HG02678 (cell line): ENCODE data around the gene HDAC9.
"Not testable (repeated sequence)": the region's sequence is repeated elsewhere in the genome, so short reads cannot be mapped to it uniquely, and the experiment has no call there.

ENCODE experiments used
- ATAC-seq: cut with Tn5 transposase; IDR thresholded peaks from one replicate; pipeline ENCODE4 v1.9.1; 2021; ENCODE audit warnings: mild to moderate bottlenecking, moderate library complexity; ENCODE audit not compliant: unreplicated experiment

Gene HDAC9

DNA sequence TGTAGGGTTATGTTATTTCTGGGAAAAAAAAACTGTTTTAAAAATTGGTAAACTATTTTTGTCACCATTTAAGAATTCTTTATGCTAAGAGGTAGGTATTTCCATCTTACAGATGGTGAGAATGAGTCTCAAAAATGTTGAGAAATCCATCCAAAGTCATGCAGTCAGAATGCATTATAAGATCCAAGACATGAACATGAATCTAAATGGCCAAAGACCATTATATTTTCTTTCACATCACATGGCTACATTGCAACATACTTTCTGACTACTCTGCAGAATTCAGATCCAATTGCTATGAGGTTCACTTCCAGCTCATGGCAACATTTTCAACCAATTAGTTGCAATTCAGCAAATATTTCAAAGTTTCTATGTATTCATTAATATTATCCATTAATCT is 440.7 kb downstream of the HDAC9 start:
- no peak for ATAC-seq

- no peak for ATAC-seq
These were observed 444.4 kb downstream of the HDAC9 start for GRCh38 chr7:18939771-18940592.

- ATAC-seq, result no peak
These were observed 445.1 kb downstream of the HDAC9 start for GRCh38 chr7:18940593-18941134.

GRCh38 chr7:18941207-18941606 is 445.7 kb downstream of the HDAC9 start:
- ATAC-seq, result no peak

DNA sequence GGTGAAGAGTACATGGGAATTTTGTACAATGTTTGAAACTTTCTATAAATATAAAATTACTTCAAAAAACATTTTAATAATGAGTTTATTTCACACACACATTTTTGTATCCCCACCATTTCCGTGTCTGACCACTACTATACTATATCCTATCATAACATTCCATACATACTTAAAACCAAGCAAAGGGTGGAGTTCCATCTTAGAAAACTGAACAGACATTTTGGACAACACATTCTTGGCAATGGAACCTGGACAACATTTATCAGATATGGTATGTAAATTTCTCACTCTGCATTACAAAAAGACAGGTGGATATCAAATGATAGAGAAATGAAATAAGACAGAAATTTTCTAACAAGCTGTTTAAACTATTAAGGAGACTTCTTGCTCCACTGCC is 453.0 kb downstream of the HDAC9 start:
- no peak for ATAC-seq

DNA sequence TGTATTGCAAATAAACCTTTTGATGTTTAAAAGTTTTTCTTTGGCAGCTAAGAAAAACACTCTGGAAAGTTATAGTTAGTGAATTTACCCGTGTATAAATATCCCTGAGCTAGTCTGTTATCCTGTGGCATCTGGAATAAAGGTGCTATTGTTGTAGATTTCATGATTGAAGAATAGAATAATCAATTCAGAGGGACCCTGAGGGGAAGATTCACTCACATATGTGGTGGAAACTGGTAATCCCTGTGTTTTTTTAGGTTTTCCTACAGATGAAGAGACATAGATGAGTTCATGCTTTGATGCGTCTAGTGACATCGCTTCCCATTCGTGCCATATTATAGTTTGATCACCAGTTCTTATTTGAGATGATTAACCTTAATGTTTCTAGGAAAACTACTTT is 457.3 kb downstream of the HDAC9 start:
- no peak for ATAC-seq

- no peak for ATAC-seq
These were observed 463.1 kb downstream of the HDAC9 start for GRCh38 chr7:18958627-18959026.

DNA sequence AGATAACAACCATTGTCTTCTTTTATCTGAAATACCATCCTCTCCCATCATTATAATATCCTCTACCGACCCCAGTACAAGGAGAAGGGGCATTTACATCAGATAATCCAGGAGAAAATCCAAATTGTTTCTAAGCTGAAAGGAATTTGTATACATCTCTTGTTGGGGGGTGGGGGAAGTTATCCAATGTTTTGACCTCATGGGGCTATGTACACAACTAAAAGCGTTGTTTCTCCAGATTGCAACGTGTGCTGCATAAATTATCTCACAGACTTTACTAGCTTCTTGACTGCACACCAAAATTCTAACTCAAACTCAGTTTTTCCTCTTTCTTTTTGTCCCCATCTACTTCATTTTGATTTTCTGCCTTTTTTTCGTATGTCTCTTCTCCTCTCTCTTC is 465.2 kb downstream of the HDAC9 start:
- no peak for ATAC-seq

DNA sequence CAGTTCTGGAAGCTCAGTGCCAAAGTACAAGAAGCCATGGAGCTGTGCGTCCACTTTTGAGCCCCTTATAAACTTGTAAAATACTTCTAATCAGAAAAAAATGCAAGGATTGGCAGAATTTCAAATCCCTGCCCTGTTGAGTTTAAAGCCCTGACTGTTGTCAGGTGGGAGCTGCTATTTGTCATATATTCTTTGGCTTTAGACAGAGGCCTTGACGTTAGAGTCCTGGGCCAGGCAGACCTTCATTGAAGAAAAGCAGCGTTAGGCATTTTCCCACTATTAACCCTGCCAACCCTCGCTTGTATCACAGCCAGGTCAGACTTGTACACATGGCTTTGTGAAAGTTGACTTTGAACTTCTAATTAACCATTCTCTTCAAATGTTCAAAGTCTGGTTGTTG is 466.5 kb downstream of the HDAC9 start:
- ATAC-seq, result no peak

GRCh38 chr7:18965657-18966056 is 470.1 kb downstream of the HDAC9 start:
- ATAC-seq, result no peak

DNA sequence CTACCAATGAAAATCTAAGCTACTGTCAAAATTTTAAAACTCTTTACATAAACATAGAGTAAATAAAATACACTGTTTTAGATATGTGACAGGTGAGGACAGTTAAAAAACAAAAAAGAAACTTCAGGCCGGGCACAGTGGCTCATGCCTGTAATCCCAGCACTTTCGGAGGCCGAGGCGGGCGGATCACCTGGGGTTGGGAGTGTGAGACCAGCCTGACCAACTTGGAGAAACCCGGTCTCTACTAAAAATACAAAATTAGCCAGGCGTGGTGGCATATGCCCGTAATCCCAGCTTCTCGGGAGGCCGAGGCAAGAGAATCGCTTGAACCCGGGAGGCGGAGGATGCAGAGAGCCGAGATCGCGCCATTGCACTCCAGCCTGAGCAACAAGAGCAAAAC is 472.2 kb downstream of the HDAC9 start:
- ATAC-seq, result not testable (repeated sequence)

- no peak for ATAC-seq
These were observed 476.3 kb downstream of the HDAC9 start for GRCh38 chr7:18971839-18972238.

- ATAC-seq, result no peak
These were observed 479.3 kb downstream of the HDAC9 start for GRCh38 chr7:18974803-18975202.

DNA sequence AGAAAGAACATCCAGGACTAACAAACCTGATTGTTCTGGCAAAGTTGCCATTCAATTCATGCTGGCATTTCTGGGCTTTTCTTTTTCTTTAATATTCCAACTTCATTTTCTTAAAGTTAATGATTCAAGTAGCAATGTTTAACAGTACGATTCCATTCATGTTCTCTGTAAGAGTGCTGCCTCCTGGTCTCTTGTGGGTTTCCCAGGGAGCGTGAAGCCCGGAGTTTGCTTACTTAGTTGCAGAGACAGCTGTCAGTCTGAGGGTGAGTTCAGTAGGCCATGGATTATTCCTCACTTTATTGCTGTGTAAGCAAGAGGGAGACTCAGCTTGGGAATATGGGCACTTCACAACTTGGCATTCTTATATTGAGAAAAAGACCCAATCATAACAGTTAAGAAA is 479.7 kb downstream of the HDAC9 start:
- no peak for ATAC-seq

DNA sequence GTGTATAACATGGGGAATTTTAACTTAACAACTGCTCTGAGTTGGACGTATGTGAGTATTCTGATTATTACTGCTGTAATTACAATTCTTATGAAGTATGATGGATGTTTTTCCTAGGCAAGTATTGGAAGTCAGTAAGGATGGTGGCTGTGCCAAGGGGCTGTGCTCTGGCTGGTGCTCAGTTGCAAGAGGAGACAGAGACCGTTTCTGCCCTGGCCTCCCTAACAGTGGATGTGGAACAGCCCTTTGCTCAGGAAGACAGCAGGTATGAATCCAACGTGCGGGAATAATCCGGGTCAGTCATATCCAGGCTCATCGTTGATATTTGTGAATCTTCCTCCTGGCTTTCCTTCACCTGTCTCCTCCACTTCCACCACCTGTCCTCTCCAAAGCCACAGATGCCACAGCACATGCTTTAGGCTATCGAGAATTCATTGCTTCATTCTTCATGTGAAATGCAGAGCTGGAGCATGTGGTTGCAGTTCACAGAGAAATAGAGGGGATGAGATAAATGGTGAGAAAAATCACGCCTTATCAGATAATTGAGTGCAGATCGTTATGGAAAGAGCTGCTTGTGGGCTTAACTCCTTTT is 480.2 kb downstream of the HDAC9 start:
- no peak for ATAC-seq

DNA sequence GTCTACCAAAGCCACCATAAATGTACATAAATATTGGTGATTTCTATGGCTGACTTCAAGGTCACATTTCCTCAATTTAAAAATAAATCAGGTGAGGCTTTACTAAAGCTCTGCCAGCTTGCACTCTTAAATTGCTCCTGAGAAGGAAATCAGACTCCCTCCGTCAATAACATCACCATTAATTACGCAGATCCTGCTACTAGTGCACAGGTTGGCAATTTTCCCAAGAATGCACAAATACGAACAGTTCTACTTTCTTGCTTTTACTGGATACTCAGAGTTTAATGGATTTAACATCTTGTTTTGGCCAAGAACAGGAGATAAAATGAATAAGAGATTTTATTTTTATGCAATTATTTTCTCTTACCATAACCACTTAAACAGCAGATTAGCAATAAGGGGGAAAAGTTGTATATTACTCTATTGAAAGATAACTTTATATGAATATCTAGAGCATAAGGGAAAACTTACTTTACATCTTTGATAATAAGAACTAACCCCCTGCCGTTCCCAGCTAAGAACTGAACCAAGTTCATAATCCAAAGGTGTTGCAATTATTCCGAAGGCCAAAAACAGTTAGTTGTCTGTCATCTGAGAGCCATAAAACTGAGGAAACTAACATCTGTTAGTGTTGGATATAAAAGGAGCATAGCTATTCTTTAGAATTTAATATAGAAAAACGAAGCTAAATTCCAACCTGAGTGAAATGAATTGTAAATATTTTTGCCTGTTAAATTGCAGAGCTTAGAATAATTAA is 481.3 kb downstream of the HDAC9 start:
- ATAC-seq, result no peak

GRCh38 chr7:18978108-18978495 is 482.6 kb downstream of the HDAC9 start:
- no peak for ATAC-seq

DNA sequence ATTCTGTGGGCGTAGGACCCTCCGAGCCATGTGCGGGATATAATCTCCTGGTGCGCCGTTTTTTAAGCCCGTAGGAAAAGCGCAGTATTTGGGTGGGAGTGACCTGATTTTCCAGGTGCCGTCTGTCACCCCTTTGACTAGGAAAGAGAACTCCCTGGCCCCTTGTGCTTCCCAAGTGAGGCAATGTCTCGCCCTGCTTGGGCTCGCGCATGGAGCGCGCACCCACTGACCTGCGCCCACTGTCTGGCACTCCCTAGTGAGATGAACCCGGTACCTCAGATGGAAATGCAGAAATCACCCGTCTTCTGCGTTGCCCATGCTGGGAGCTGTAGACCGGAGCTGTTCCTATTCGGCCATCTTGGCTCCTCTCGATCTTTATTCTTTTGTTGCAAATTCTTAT is 495.2 kb downstream of the HDAC9 start:
- ATAC-seq, result not testable (repeated sequence)

DNA sequence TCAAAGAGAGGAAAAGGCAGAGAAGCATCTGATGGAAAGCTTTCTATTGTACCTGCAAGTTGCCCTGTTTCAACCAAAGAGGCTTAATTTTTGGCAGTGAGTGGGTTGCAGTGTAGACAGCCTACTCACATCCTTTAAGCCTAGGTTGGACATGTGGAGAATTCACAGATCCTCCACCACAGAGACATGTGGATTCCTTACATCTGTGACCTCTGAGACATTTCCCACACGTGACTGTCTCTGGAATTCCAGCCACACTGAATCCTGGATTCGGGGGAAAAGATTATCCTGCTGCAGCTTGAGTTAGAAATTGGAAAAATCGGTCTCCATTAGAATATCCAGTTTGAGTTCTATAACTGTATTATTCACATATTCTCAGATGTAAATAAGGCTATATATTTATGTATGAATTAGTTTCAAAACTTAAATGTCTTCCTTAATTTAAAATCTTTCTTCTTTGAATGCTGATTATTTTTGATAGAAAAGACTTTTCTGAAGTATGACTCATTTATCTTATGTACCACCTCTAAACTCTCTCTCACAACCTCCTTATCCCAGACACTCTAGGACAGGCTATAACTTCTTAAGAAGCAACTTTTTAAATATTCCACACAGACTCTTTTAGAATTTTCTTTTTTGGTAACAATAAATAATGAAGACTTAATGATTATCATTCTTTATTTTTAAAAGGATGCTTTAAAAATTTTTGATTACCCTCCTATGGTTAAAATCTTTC is 498.6 kb downstream of the HDAC9 start:
- no peak for ATAC-seq

GRCh38 chr7:18995270-18995671 is 499.7 kb downstream of the HDAC9 start:
- ATAC-seq, result no peak

- ATAC-seq, result no peak
These were observed 500.4 kb downstream of the HDAC9 start for GRCh38 chr7:18995811-18996426.
